K562 (cell line): Measurements from ENCODE around the gene SCAP. TPM values are rescaled to one million over a fixed set of nuclear protein-coding genes. Genes with fewer than 3 reads are reported as not detected.

Experiments used
- ATAC-seq: fragments of 200-7000 bp; cut with Tn5 transposase; 3 replicates; pipeline ENCODE4 v1.9.1; 2020; ENCODE audit warnings: moderate library complexity
- BruUV-seq: library from RNA; stranded (reverse); fragments of 400-500 nt; replicated peaks from 2 replicates; lab custom pipeline; 2021; lab: Mats Ljungman, UMichigan
- CTCF ChIA-PET: fragments of 300-600 bp; formaldehyde crosslinking; extraction: SDS; loops from one replicate; lab custom pipeline; 2021; ENCODE audit warnings: low intra/inter-chr PET ratio; lab: Yijun Ruan, JAX
- POLR2A ChIA-PET: fragments of 300-600, 350-650 bp; sonication (Branson Sonifier 250); formaldehyde crosslinking; extraction: SDS; loops from one replicate; lab custom pipeline; 2021; ENCODE audit warnings: antibody characterized with exemption, inconsistent platforms; lab: Yijun Ruan, JAX
- DNase-seq, 4 experiments: peaks; one replicate each; pipeline versions ENCODE4 v3.0.0 to v3.0.0-alpha.2; 2011 to 2018; ENCODE audit warnings: low spot score in 3 of 4, mixed read lengths in 3 of 4; ENCODE audit errors: extremely low read depth in 1 of 4
- FAIRE-seq: peaks from 2 replicates; lab custom pipeline; 2011; peaks lifted over from hg19 to GRCh38; lab: Jason Lieb, UNC
- H2AFZ ChIP-seq: 2 replicates; pipeline ENCODE4 v1.6.0; 2011; ENCODE audit warnings: low read depth, low read length, control low read depth, inconsistent platforms
- H3K27ac ChIP-seq: fragments of 200-600 bp; 3 replicates; pipeline ENCODE4 v1.8.0; 2011; ENCODE audit warnings: low read depth, mild to moderate bottlenecking, control low read depth, inconsistent platforms, low read length, moderate library complexity, mixed read lengths; ENCODE audit errors: extremely low read depth
- H3K27me3 ChIP-seq, 2 experiments: fragments of 300-600 bp in 1 of 2; 2 replicates in 1 of 2; 3 replicates in 1 of 2; pipeline versions ENCODE4 v1.6.0 to v1.8.0; 2011; ENCODE audit warnings: inconsistent platforms in 2 of 2, low read length in 2 of 2, mild to moderate bottlenecking in 1 of 2, mixed read lengths in 1 of 2, moderate library complexity in 1 of 2; ENCODE audit not compliant: control insufficient read depth in 2 of 2, insufficient read depth in 2 of 2
- H3K36me3 ChIP-seq: fragments of 300-600 bp; 3 replicates; pipeline ENCODE4 v1.8.0; 2011; ENCODE audit warnings: mild to moderate bottlenecking, low read length, inconsistent platforms; ENCODE audit not compliant: control insufficient read depth, insufficient read depth
- H3K4me1 ChIP-seq, 2 experiments: fragments of 200-600 bp in 1 of 2; replicated peaks in 1 of 2; 2 replicates in 1 of 2; 3 replicates in 1 of 2; pipeline versions ENCODE4 v1.5.1 to v1.8.0; 2011; ENCODE audit warnings: inconsistent platforms in 2 of 2, low read length in 2 of 2, mild to moderate bottlenecking in 1 of 2, mixed read lengths in 1 of 2, moderate library complexity in 1 of 2; ENCODE audit not compliant: control insufficient read depth in 2 of 2, insufficient read depth in 2 of 2
- H3K4me2 ChIP-seq: 2 replicates; pipeline ENCODE4 v1.6.1; 2011; ENCODE audit warnings: low read length, control low read depth, inconsistent platforms, mixed read lengths; ENCODE audit not compliant: insufficient read depth
- H3K4me3 ChIP-seq: fragments of 200-600 bp; sonication (generic), shearing (Covaris generic); 2 replicates; pipeline ENCODE4 v1.5.1; 2016; ENCODE audit warnings: control low read depth, inconsistent platforms
- H3K79me2 ChIP-seq: fragments of 200-600 bp; 3 replicates; pipeline ENCODE4 v1.8.0; 2011; ENCODE audit warnings: low read length, inconsistent platforms; ENCODE audit not compliant: control insufficient read depth, insufficient read depth
- H3K9ac ChIP-seq, 2 experiments: 2 replicates each; pipeline versions ENCODE4 v1.6.0 to v1.6.1; 2011; ENCODE audit warnings: low read depth in 2 of 2, low read length in 2 of 2, control low read depth in 1 of 2, inconsistent platforms in 1 of 2, mild to moderate bottlenecking in 1 of 2, mixed read lengths in 1 of 2; ENCODE audit not compliant: insufficient read depth in 1 of 2
- H3K9me1 ChIP-seq: one replicate; pipeline ENCODE4 v1.6.0; 2011; ENCODE audit warnings: inconsistent platforms, mild to moderate bottlenecking, low read length, moderate library complexity; ENCODE audit not compliant: control insufficient read depth, insufficient read depth
- H3K9me3 ChIP-seq: replicated peaks from 2 replicates; pipeline ENCODE4 v1.5.1; 2011; ENCODE audit warnings: low read depth, low read length, inconsistent platforms; ENCODE audit not compliant: control insufficient read depth, insufficient read depth
- H4K20me1 ChIP-seq: replicated peaks from 2 replicates; pipeline ENCODE4 v1.6.1; 2011; ENCODE audit warnings: low read length, inconsistent platforms, mixed read lengths; ENCODE audit not compliant: control insufficient read depth, insufficient read depth
- GABPA ChIP-seq: fragments of 200-800 bp; sonication (Bioruptor generic); conservative IDR thresholded peaks from 2 replicates; pipeline ENCODE4 v1.6.1; 2016; ENCODE audit warnings: low read depth, missing genetic modification characterization, missing compliant biosample characterization
- IRF9 ChIP-seq: fragments of 450-650 bp; IDR thresholded peaks from 2 replicates; pipeline ENCODE4 v1.6.1; 2016; ENCODE audit warnings: missing biosample characterization, missing genetic modification characterization
- LEF1 ChIP-seq: fragments of 450-650 bp; IDR thresholded peaks from 2 replicates; pipeline ENCODE4 v1.6.1; 2016; ENCODE audit warnings: mild to moderate bottlenecking
- NFXL1 ChIP-seq: fragments of 450-650 bp; formaldehyde crosslinking; IDR thresholded peaks from 2 replicates; pipeline ENCODE4 v1.4.0; 2021; ENCODE audit warnings: mild to moderate bottlenecking
- PRPF4 ChIP-seq: fragments of 200-400 bp; formaldehyde crosslinking; IDR thresholded peaks from one replicate; pipeline ENCODE4 v1.6.1; 2017; ENCODE audit warnings: low read length, low read depth, mild to moderate bottlenecking; ENCODE audit not compliant: insufficient read depth, poor library complexity, severe bottlenecking
- YY1 ChIP-seq, 3 experiments: IDR thresholded peaks; 2 replicates each; pipeline ENCODE4 v1.6.1; 2011; ENCODE audit warnings: low read length in 2 of 3, mild to moderate bottlenecking in 2 of 3, moderate library complexity in 2 of 3, borderline replicate concordance in 1 of 3, control low read depth in 1 of 3, low read depth in 1 of 3; ENCODE audit not compliant: insufficient read depth in 3 of 3, insufficient replicate concordance in 2 of 3, control insufficient read depth in 1 of 3, insufficient read length in 1 of 3; ENCODE audit errors: extremely low read depth in 1 of 3
- ZNF174 ChIP-seq: fragments of 250-450 bp; sonication (Bioruptor Pico); IDR thresholded peaks from 2 replicates; pipeline ENCODE4 v1.4.0; 2020; ENCODE audit warnings: mild to moderate bottlenecking
- ZNF23 ChIP-seq: fragments of 250-450 bp; sonication (Bioruptor Pico); IDR thresholded peaks from 2 replicates; pipeline ENCODE4 v1.4.0; 2020; ENCODE audit warnings: mild to moderate bottlenecking
- ZNF407 ChIP-seq: fragments of 450-650 bp; IDR thresholded peaks from 2 replicates; pipeline ENCODE4 v1.6.1; 2016; ENCODE audit warnings: low read depth
- WGBS: fragments of 100-300 bp; shearing (Covaris generic); methylation state at CpG from one replicate; pipeline ENCODE4 v1.1.6; 2016; ENCODE audit warnings: low coverage, mixed read lengths; ENCODE audit not compliant: insufficient coverage; ENCODE audit errors: missing lambda C conversion rate; 5-methylcytosine and 5-hydroxymethylcytosine counted together
- in situ Hi-C: fragments of 300-500 bp; cut with MboI; formaldehyde crosslinking; loops from 4 replicates; pipeline ENCODE4 v1.15.0; 2018; ENCODE audit warnings: inconsistent platforms, mixed read lengths
- intact Hi-C: fragments of 100-400 bp; cut with micrococcal nuclease; formaldehyde crosslinking; loops from 2 replicates; pipeline ENCODE4 v1.14.2; 2022
- polyA plus RNA-seq, 8 experiments: library from polyadenylated mRNA; depleted of rRNA in 4 of 8; stranded (reverse) in 5 of 8; unstranded in 3 of 8; fragments of >200 nt; fragmentation: Nextera tagmentation in 2 of 8; fragmentation: Illumina TruSeq in 1 of 8; extraction: Ambion mirVana in 2 of 8; extraction: Trizol in 1 of 8; gene quantifications; 2 replicates each; pipeline versions ENCODE4 v1.2.1 to v1.2.3, GENCODE V29; 2011 to 2014; ENCODE audit warnings: inconsistent platforms in 1 of 8, missing spikeins in 1 of 8
- total RNA-seq, 7 experiments: library from RNA; depleted of rRNA in 6 of 7; stranded (reverse); fragments of >200 nt in 6 of 7; fragmentation: Illumina TruSeq in 2 of 7; extraction: Trizol in 2 of 7; gene quantifications; 2 replicates each; pipeline versions ENCODE4 v1.2.1 to v1.2.3, GENCODE V29; 2011 to 2021; ENCODE audit warnings: low replicate concordance in 1 of 7

The SCAP gene
- total and polyA plus RNA-seq, 9 of the 15 experiments (the other 6 are each of a cell fraction or from before 2014, with no cell fraction given), result 2.6 to 104 (median 37.8) TPM

- Histone ChIP-seq H3K4me2 (peak within 1 kb of the TSS; percentile 95), H4K20me1 (no peaks in the 10 kb centered on the region), H3K4me3 (peak within 1 kb of the TSS; percentile 58), H3K9ac (peak within 1 kb of the TSS; percentile 80 to 97), H2AFZ (peak within 1 kb of the TSS; percentile 100), H3K79me2 (peaks cover 33% of the 10 kb centered on the region), H3K9me1 (peaks cover 3% of the 10 kb centered on the region), H3K27ac (peak within 1 kb of the TSS; percentile 95), H3K36me3 (peaks cover 36% of the 10 kb centered on the region), H3K4me1 (peaks cover 30 to 37% of the 10 kb centered on the region in 2 experiments), H3K9me3 (no peaks in the 10 kb centered on the region), H3K27me3 (no peaks in the 10 kb centered on the region)
- in situ Hi-C loops, result loop anchor here (5.0 kb wide), 1 partner anchor 91 kb away; no protein-coding TSS in a partner anchor
- ChIA-PET CTCF (interaction anchor here (0.6 to 1.1 kb wide), 3 partner anchors 66 to 92 kb away, joined by 3 read pairs; no protein-coding TSS in a partner anchor), POLR2A (interaction anchor here (0.7 to 2.8 kb wide), 6 partner anchors 9 to 92 kb away, joined by 3 to 12 read pairs (median 4); no protein-coding TSS in a partner anchor)
- WGBS, result under 1% methylated on average over 71 of the region's 71 CpGs
- intact Hi-C loops, result loop anchor here (1.0 kb wide), 2 partner anchors 34 to 92 kb away; no protein-coding TSS in a partner anchor
- FAIRE-seq (peak; percentile 80), DNase-seq (peak; percentile 97 to 99 (median 98)), ATAC-seq (peak; percentile 97)
- BruUV-seq, result TSS peak; percentile 97
- TF ChIP-seq NFXL1, result no peak
- TF ChIP-seq ZNF407, result no peak
- no peak for TF ChIP-seq ZNF23 (CRISPR knock-in tag)
- peak; percentile 65 to 95 (median 94) for TF ChIP-seq YY1 (IDR thresholded peaks at IDR 0.05; ENCODE audit: borderline replicate concordance in 1 of 3, control insufficient read depth in 1 of 3, extremely low read depth in 1 of 3, insufficient read depth in 3 of 3, insufficient read length in 1 of 3, insufficient replicate concordance in 2 of 3, low read depth in 1 of 3, low read length in 2 of 3)
- TF ChIP-seq GABPA (tag), result peak; percentile 99
- TF ChIP-seq IRF9 (tag), result no peak
- no peak for TF ChIP-seq LEF1
- no peak for TF ChIP-seq ZNF174 (CRISPR knock-in tag)
- TF ChIP-seq PRPF4, result no peak
Observed at GRCh38 chr3:47513125-47513929, 37.6 kb upstream of the SCAP start, which contains the start of gene ELP6. Gene ELP6, minus strand, starts transcription at chr3:47513712. Its CDS starts 122 bp downstream, at chr3:47513590.
